ENCODE measurements around the gene GZMM.

GZMM gene

DNA sequence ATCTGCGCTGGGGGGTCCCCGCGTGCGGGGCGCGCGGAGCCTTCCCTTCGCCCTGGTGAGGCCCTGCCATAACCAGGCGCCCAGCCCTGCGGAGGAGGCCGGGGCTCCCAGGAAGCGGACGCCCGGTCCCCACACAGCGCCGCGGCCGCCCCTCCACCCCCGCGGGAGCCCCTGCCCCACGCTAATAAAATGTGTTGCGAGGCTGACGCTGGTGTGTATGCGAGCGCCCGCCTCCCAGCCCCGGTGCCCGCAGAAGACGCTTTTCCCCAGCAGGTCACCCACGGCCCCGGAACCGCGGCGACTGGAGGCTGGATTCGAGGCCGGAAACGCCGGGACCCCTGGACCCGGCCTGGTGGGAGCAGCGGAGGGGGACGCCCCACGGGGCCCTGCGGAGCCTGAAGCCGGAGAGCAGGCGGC, 24.4 kb upstream of the GZMM start:
- Mint-ChIP-seq H3K27ac (no peak overlapping the region), H3K4me1 (peaks cover 7% of the 10 kb centered on the region), H3K4me3 (no peak overlapping the region), H3K9me3 (no peaks in the 10 kb centered on the region), H3K36me3 (no peaks in the 10 kb centered on the region), H3K27me3 (peaks cover 4% of the 10 kb centered on the region)
- CTCF ChIA-PET = interaction anchor here (4.3 kb wide), 1 partner anchor 9 kb away, joined by 18 read pairs; no protein-coding TSS in a partner anchor
- DNase-seq = no peak

DNA sequence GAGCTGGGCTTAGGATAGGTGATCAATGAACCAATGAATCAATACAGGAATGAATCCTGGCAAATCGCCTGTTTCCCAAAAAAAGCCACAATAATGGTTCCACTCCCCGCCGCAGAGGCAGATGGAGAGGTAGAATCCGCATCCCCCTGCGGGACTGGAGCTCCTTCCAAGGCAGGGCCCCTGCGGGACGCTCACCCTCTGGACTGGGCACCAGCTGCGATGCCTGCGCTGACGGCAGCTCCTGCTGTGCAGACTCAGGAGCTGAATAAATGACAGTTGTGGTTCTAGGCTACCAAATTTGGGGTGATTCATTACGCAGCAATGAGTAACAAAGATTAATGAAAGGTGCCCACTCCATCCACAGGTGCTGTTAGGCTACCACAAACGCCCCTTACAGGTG, 21.1 kb upstream of the GZMM start:
- Mint-ChIP-seq H3K4me1 (peaks cover 2% of the 10 kb centered on the region), H3K9me3 (no peaks in the 10 kb centered on the region), H3K4me3 (no peak overlapping the region), H3K36me3 (no peaks in the 10 kb centered on the region), H3K27me3 (peaks cover 21% of the 10 kb centered on the region), H3K27ac (no peak overlapping the region)
- CTCF ChIA-PET = interaction anchor here (4.3 kb wide), 1 partner anchor 12 kb away, joined by 18 read pairs; no protein-coding TSS in a partner anchor
- no peak for DNase-seq

DNA sequence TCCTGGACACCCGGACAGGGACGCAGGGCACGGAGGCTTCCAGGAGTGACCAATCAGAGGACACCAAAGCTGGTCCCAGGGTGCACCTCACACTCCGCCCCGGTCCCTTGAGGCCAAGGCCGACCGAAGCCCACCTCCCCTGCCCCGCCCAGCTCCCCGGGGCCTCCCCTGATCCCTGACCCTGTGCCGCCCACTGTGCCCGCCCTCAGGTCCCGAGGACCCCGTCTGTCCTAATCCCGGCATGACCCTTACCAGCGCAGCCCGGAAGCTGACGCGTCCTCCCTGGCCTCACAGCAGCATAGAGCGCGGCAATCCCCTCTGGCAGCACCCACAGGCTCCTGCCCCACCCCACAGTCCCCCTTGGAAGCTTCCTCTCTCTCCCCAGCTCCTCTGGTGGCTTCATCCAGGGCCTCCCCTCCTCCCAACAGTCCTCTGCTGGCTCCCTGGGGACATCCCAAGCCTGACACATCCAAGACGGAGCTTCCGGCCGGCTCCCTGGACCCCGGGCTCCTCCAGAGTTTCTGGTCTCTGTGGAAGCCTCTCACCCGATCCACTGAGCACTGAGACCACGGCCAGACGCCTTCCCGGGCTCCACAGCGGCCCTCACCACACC, 19.7 kb upstream of the GZMM start:
- Mint-ChIP-seq H3K36me3 (no peaks in the 10 kb centered on the region), H3K4me3 (no peak overlapping the region), H3K27me3 (peaks cover 31% of the 10 kb centered on the region), H3K4me1 (peaks cover 2% of the 10 kb centered on the region), H3K9me3 (no peaks in the 10 kb centered on the region), H3K27ac (no peak overlapping the region)
- CTCF ChIA-PET = no interaction called here
- DNase-seq = no peak

DNA sequence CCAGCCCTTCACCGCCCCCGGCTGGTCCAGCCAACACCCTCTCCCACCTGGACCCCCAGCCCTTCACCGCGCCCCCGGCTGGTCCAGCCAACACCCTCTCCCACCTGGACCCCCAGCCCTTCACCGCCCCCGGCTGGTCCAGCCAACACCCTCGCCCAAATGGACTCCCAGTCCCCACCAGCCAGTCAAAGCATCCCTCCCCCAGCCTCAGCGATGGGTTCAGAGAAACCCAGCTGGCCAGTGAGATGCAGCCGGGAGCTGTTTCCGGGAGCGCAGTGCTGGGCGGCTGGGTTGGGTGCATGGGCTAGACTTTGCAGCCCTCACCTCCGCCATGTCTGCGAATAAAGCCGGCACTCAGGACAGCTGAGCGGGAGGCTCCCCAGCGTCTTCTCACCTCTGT, 18.8 kb upstream of the GZMM start:
- H3K9me3 Mint-ChIP-seq = no peaks in the 10 kb centered on the region
- CTCF ChIA-PET = no interaction called here

DNA sequence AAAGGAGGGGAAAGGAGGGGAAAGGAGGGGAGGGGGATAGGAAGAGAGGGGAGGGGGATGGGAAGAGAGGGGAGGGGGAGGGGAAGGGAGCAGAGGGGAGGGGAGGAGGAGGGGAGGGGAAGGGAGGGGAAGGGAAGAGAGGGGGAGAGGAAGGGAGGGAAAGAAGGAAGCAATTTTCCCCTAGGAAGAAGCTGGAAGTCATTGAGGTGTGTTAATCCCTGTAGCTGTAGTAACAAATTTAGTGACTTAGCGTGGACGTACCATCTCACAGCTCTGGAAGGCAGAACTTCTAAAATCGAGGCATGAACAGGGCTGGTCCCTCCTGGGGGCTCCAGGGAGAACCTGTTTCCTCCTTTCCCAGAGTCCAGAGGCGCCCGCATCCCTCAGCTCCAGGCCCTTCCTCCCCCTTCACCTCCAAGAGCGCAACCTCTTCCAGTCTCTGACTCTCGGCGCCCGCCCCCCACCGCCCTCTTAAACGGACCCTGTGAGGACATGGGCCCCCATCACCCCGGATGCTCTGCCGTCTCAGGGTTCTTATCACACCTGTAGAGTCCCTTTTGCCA, 17.9 kb upstream of the GZMM start:
- H3K4me3 Mint-ChIP-seq = no peak overlapping the region
- DNase-seq = no peak
- H3K27me3 Mint-ChIP-seq = peaks cover 31% of the 10 kb centered on the region
- no peaks in the 10 kb centered on the region for H3K9me3 Mint-ChIP-seq
- no peak overlapping the region for H3K27ac Mint-ChIP-seq
- CTCF ChIA-PET = no interaction called here
- H3K36me3 Mint-ChIP-seq = no peaks in the 10 kb centered on the region
- H3K4me1 Mint-ChIP-seq = peaks cover 8% of the 10 kb centered on the region

More for the DNA sequence above, 18.8 kb upstream of the GZMM start:
- no peaks in the 10 kb centered on the region for H3K36me3 Mint-ChIP-seq
- H3K4me1 Mint-ChIP-seq = peaks cover 2% of the 10 kb centered on the region
- H3K4me3 Mint-ChIP-seq = no peak overlapping the region
- H3K27ac Mint-ChIP-seq = no peak overlapping the region
- peaks cover 31% of the 10 kb centered on the region for H3K27me3 Mint-ChIP-seq
- no peak for DNase-seq

DNA sequence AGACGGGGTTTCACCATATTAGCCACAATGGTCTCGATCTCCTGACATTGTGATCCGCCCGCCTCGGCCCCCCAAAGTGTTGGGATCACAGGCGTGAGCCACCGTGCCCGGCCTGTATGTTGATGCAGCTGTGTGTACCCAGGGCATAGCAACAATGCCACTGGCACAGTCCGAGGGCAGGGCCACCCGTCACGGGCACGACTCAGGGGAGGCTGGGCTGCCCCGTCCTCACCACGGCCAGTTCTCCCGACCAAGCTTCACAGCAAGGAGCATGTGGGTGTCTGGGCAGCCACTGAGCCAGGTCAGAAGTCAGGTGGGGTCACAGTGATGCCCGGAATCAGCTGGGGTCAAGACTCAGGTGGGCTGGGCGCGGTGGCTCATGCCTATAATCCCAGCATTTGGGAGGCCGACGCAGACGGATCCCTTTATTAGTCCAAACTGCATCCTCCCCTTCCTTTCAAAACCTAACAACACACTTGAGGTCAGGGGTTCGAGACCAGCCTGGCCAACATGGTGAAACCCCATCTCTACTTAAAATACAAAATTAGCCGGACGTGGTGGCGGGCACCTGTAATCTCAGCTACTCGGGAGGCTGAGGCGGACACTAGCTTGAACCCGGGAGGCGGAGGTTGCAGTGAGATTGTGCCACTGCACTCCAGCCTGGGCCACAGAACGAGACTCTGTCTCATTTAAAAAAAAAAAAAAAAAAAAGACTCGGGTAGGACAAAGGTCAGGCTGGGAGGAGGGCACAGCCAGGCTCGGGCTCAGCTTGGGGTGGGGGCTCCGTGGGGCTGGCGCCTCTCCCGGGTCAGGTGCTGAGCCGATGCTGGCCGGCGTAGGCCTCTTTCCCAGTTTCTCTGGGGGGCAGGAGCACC, 13.5 kb upstream of the GZMM start:
- H3K27ac Mint-ChIP-seq = peak overlapping the region; percentile 88
- H3K27me3 Mint-ChIP-seq = peaks cover 27% of the 10 kb centered on the region
- H3K4me1 Mint-ChIP-seq = peaks cover 23% of the 10 kb centered on the region
- DNase-seq = no peak
- H3K9me3 Mint-ChIP-seq = no peaks in the 10 kb centered on the region
- CTCF ChIA-PET = interaction anchor here (1.6 to 7.9 kb wide), 2 partner anchors 20 to 35 kb away, joined by 3 to 71 read pairs; no protein-coding TSS in a partner anchor
- peak overlapping the region; percentile 79 for H3K4me3 Mint-ChIP-seq
- peaks cover 4% of the 10 kb centered on the region for H3K36me3 Mint-ChIP-seq

DNA sequence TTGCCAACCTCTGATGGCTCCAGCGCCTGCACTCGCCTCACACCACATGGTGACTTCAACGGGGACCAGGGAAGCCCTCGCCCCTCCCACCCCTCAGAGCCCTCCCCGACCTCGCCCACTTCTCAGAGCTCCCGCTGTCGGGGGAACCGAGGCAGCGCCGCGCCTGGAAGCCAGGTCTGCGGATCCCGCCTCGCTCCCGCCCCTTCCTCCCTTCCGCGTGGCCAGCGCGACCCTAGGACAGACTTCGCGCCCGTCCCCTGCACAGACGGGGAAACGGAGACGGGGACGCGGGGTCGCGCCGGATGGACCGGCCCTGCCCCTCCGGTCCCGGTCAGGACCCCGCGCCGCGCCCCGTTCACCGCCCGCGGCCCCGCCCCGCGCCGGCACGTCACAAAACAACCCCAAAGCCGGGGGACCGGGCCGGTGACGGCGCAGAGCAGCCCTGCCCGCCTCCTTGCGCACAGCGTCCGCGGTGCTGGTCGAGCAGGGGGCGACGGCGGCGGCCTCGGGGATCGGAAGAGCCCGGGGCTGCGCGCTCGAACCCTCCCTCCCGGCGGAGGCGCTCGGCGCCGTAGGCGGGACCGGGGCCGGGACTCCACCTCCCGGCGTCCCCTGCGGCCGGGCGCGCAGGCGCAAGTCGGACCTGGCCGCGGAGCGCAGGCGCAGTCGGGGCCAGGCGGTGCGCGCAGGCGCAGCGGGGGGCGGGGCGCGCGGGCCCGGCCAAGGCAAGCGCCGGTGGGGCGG, 12.7 kb upstream of the GZMM start:
- peaks cover 4% of the 10 kb centered on the region for H3K36me3 Mint-ChIP-seq
- H3K9me3 Mint-ChIP-seq = no peaks in the 10 kb centered on the region
- peaks cover 22% of the 10 kb centered on the region for H3K27me3 Mint-ChIP-seq
- DNase-seq = peak; percentile 88
- CTCF ChIA-PET = interaction anchor here (1.0 to 7.9 kb wide), 6 partner anchors 10 to 53 kb away, joined by 3 to 71 read pairs (median 7); no protein-coding TSS in a partner anchor
- peak overlapping the region; percentile 79 for H3K4me3 Mint-ChIP-seq
- H3K4me1 Mint-ChIP-seq = peaks cover 23% of the 10 kb centered on the region
- peak overlapping the region; percentile 88 for H3K27ac Mint-ChIP-seq

DNA sequence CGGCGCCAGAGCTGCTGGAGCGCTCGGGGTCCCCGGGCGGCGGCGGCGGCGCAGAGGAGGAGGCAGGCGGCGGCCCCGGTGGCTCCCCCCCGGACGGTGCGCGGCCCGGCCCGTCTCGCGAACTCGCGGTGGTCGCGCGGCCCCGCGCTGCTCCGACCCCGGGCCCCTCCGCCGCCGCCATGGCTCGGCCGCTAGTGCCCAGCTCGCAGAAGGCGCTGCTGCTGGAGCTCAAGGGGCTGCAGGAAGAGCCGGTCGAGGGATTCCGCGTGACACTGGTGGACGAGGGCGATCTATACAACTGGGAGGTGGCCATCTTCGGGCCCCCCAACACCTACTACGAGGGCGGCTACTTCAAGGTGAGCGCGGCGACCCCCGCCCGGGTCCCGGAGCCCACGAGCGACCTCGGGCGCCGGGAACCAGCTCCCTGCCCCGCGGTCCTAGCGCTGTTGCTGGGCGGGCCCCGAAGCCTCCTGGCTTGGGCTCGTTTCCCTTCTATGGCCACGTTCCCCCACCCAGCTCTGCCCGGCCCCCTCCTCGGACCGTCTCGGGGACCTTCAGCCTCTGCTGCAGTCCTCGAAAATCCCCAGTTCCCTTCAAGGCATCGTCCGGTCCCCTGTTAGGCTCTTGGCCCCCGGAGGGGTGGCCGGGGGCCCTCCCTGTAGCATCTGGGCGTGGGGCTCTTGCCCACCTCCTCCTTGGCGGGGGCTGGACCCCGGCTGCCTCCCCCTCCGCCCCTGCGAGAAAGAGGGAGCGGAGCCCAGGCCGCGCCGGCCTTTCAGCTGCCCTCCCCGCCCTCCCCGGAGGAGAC, 11.9 kb upstream of the GZMM start, which contains the start of gene CDC34:
Gene CDC34, plus strand, starts transcription at position 8 of the 808 bp plus-strand sequence. Its CDS starts 172 bp downstream, at position 180.
- no peak for DNase-seq
- CTCF ChIA-PET = interaction anchor here (0.8 to 7.9 kb wide), 7 partner anchors 10 to 52 kb away, joined by 3 to 71 read pairs (median 4); partner anchors contain the start of gene GZMM

DNA sequence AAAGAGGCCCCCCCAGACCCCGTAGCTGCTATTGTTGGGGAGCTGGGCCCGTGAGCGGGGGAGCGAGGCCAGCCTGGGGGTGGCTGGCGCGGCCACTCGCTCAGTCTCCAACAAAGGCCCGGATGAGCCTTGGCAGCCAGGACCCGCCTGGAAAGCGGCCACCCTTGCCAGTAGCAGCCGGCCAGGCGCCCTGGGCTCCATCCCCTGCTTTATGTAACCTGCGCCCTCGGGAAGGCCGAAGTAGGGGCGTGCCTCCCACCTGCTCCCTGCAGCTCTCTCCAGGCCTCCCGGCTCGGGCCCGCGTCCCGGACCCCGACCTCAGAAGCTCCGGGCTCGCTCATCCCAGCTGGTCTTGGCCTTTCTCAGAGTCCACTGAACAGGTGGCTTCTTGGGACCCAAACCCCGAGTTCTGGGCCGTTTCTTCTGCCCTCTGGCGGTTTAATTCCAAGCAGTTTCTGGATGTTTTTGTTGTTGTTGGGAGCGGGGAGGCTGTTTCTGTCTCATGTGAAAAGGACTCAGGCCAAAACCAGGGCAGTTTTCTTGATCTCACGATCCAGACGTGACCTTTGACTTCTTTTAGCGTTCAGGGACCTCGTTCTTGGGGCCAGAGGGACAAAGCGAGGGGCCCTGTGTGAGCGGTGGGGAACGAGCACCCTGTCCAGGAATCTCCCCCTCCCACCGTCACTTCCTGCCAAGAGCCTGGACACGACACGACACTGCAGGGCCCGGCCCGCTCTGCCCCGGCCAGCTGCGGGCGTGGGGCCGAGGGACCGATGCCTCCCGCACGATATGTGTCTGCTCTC, 11.1 kb upstream of the GZMM start:
- H3K27me3 Mint-ChIP-seq = peaks cover 10% of the 10 kb centered on the region
- peaks cover 23% of the 10 kb centered on the region for H3K4me1 Mint-ChIP-seq
- CTCF ChIA-PET = interaction anchor here (0.8 to 7.9 kb wide), 7 partner anchors 10 to 51 kb away, joined by 3 to 71 read pairs (median 3); partner anchors contain the start of gene GZMM
- peak overlapping the region; percentile 93 for H3K27ac Mint-ChIP-seq
- peak overlapping the region; percentile 91 for H3K4me3 Mint-ChIP-seq
- peak; percentile 66 for DNase-seq
- H3K36me3 Mint-ChIP-seq = peaks cover 4% of the 10 kb centered on the region
- H3K9me3 Mint-ChIP-seq = no peaks in the 10 kb centered on the region

More for the DNA sequence above, 11.9 kb upstream of the GZMM start, which contains the start of gene CDC34:
- Mint-ChIP-seq H3K27ac (peak within 1 kb of the TSS; percentile 93), H3K4me1 (peaks cover 23% of the 10 kb centered on the region), H3K9me3 (no peaks in the 10 kb centered on the region), H3K36me3 (peaks cover 4% of the 10 kb centered on the region), H3K4me3 (peak within 1 kb of the TSS; percentile 91), H3K27me3 (peaks cover 14% of the 10 kb centered on the region)

DNA sequence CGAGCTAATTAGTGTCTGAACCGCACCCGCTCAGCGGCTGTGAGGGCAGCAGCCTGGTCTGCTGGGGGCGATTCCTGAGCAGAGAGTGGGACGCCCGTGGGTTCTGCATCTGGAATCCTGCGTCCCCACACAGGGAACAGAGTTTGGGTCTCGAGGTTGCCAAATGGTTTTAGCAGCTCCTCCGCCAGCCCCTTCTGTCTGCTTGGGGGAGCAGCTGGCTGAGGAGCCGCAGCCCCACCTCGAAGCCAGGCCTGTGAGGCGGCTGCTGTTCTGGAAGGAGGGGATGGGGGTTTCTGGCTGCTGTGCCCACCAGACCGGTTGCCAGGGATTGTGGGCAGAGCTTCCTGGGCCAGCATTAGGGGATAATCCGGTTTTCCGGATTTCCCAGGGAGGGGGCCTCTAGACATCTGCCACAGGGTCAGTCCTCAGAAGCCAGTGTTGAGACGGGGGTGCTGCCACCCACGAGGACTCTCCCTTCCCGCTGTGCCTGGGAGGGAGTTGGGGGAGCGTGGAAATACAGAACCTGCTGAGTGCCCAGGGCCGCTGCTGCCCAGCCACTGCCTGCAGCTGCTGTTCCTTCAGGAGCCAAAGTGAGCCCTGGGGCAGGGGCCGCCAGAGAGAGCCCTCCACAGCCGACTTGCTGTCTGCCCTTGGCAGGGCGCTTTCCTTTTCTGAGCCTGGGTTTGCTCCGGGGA, 10.3 kb upstream of the GZMM start:
- H3K4me1 Mint-ChIP-seq = peaks cover 23% of the 10 kb centered on the region
- H3K36me3 Mint-ChIP-seq = peaks cover 10% of the 10 kb centered on the region
- CTCF ChIA-PET = interaction anchor here (1.3 to 7.9 kb wide), 3 partner anchors 9 to 23 kb away, joined by 3 to 71 read pairs (median 10); partner anchors contain the start of gene GZMM
- peak overlapping the region; percentile 91 for H3K4me3 Mint-ChIP-seq
- no peaks in the 10 kb centered on the region for H3K9me3 Mint-ChIP-seq
- H3K27me3 Mint-ChIP-seq = peaks cover 3% of the 10 kb centered on the region
- peak overlapping the region; percentile 93 for H3K27ac Mint-ChIP-seq
- DNase-seq = no peak

DNA sequence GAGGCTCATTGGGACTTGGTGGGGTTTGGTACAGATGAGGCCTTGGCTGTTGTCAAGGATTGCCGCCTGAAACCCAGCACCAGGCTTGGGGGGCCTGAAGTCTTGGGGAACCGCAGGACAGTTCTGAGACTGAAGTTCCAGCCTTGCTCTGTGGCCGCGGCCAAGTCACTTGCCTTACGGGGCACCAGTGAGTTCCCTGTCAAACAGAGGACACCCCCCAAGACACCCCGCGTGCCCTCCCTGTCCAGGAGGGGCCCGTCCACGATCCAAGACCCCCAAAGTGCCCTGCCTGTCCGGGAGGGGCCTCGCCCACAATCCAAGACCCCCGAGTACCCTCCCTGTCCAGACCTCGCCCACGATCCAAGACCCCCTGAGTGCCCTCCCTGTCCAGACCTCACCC, 9.8 kb upstream of the GZMM start:
- Mint-ChIP-seq H3K27ac (no peak overlapping the region), H3K4me3 (peak overlapping the region; percentile 91), H3K27me3 (no peaks in the 10 kb centered on the region), H3K9me3 (no peaks in the 10 kb centered on the region), H3K4me1 (peaks cover 23% of the 10 kb centered on the region), H3K36me3 (peaks cover 12% of the 10 kb centered on the region)
- CTCF ChIA-PET = interaction anchor here (1.3 to 7.9 kb wide), 2 partner anchors 10 to 24 kb away, joined by 3 to 71 read pairs; partner anchors contain the start of gene GZMM
- no peak for DNase-seq
